Hepatocyte (in vitro differentiated cells): Measurements from ENCODE around the gene EGFL7.

Experiments used
- EZH2phosphoT487 ChIP-seq: fragments of 200-600 bp; sonication (generic); IDR thresholded peaks from one replicate; pipeline ENCODE4 v1.6.1; 2018; ENCODE audit warnings: antibody characterized with exemption, mild to moderate bottlenecking, low read depth, moderate library complexity; ENCODE audit not compliant: unreplicated experiment, severe bottlenecking
- TF ChIP-seq, protein P1 (sequence below): fragments of 200-600 bp; sonication (generic); IDR thresholded peaks from 2 replicates; pipeline ENCODE4 v1.5.1; 2016; ENCODE audit warnings: antibody characterized with exemption, mild to moderate bottlenecking; ENCODE audit not compliant: poor library complexity

DNA sequence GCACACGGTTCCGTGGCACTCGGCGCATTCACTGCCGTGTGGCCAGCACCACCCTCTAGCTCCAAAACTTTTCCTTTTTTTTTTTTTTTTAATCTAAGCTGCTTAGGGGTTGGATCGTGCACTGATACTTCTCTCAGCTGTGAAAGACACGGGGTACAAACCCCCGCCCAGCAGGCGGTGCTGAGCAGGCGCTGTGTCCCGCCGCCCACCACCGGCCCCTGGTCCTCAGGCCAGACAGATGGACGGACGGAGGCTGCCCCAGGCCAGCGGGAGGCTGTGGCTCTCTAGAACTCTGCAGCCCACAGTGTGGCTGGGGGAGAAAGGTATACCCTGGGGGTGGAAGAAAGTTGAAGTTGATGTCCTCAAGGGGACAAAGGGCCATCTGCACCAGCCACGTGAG, 18.3 kb downstream of the EGFL7 start:
- TF ChIP-seq, protein P1, sequence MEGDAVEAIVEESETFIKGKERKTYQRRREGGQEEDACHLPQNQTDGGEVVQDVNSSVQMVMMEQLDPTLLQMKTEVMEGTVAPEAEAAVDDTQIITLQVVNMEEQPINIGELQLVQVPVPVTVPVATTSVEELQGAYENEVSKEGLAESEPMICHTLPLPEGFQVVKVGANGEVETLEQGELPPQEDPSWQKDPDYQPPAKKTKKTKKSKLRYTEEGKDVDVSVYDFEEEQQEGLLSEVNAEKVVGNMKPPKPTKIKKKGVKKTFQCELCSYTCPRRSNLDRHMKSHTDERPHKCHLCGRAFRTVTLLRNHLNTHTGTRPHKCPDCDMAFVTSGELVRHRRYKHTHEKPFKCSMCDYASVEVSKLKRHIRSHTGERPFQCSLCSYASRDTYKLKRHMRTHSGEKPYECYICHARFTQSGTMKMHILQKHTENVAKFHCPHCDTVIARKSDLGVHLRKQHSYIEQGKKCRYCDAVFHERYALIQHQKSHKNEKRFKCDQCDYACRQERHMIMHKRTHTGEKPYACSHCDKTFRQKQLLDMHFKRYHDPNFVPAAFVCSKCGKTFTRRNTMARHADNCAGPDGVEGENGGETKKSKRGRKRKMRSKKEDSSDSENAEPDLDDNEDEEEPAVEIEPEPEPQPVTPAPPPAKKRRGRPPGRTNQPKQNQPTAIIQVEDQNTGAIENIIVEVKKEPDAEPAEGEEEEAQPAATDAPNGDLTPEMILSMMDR, result no peak
- TF ChIP-seq EZH2phosphoT487, result no peak
